ENCODE results near the gene KBTBD12. TPM values are rescaled to one million over a fixed set of nuclear protein-coding genes. Genes with fewer than 3 reads are reported as not detected.
A peak's percentile ranks its signal among the peaks of the same experiment; 100 is the strongest.

The KBTBD12 gene
- total RNA-seq, 1 experiment from 2014 or later: not detected

- DNase-seq (ENCODE audit: low spot score): peak; percentile 73
Measured at GRCh38 chr3:127953091-127954035, 38.3 kb downstream of the KBTBD12 start.

DNA sequence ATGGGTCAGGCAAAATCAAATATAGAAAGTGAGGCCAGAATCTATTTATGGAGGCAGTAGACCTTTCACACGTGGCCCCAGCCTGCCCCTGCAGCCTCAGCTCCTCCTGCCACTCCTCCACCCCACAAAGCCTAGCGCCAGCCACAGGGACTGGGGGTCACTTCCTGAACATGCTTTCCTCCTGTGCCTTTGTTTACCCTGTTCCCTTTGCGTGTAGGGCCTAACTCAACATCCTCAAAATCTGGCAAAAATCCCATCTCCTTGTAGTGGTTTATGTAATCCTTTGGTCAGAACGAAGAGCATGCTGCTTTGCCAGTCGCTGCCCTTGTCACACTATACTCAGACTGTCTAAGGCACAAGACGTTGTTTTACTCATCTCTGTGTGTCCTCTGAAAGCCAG, 39.6 kb downstream of the KBTBD12 start:
- DNase-seq (ENCODE audit: low spot score): no peak

DNA sequence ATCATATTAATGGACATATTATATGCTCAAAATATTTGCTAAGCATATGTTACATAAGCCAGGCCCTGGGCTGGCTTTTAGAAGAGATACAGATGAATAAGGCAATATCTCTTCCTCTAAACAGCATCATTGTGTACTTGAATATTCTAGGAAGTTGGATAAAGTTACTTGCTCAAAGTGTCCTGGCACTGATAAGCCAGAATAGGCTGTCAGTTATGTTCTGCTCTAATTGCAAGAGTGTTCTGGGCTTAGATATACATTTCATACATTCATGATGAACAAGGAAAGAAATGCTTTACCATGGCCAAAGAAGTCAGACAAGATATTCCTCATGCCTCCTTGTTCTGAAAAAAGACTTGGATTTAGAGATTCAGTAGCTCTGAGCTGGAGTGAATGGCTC, 40.7 kb downstream of the KBTBD12 start:
- DNase-seq (ENCODE audit: low spot score): no peak

DNA sequence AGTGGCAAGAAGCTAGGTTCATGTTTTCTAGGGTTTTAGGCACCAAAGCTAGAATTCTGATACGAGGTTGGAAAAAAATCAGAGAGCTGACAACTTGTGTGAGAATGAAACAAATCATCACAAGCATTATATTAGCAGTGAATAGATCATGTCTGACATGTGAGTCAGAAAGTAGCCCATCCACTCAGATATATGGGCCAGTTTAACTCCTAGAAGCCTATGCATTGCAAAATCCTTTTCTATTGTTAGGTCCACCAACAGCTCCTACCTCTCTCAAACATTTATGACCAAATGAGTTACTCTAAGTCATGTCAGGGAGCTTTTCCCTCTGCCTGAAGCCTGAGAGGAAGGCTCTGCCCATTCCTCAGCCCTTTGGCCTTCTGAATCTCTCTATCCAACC, 44.0 kb downstream of the KBTBD12 start:
- DNase-seq (ENCODE audit: low spot score): no peak

DNA sequence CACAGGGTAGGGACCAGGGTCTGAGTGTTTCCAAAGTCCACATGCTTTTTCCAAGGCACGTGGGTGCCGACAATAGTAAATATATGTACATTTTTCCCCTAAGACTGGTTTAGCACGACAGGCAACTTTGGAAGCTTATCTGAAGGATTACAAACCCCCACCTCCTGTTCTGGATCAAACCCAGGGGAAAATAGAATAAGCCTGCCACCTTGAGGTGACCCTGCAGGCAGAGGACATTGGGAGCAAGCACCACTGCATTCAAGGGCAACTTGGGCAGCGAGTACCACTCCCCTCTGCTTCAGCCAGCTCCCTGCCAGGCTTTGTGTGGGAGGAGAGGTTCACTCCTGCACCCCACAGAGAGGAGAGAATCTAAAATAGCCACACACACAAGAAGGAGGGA, 44.8 kb downstream of the KBTBD12 start:
- DNase-seq (ENCODE audit: low spot score): peak; percentile 30

DNA sequence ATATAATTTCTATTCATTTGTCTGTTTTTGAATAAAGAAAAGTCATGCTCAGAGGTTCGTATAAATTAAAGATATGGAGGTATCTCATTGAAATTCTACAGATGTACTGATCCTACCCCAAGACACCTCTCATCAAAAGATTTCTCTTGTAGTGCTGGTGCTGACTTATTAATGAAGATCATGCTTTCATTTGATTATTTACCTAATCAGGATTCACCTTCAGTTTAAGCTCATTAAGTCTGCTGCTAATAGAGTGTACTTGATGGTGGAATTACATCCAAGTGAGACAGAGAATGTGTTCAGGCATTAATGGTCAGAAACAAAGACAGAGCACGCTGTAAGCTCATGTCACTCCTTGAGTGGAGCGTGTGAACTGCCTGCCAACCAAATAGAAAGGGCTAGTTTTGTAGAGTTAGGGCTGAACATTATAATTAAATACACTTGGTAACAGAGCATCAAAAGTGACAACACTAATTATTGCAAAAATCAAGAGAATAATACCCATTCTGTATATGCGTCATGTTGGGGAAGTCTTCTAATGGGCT, 45.5 kb downstream of the KBTBD12 start:
- DNase-seq (ENCODE audit: low spot score): no peak

DNA sequence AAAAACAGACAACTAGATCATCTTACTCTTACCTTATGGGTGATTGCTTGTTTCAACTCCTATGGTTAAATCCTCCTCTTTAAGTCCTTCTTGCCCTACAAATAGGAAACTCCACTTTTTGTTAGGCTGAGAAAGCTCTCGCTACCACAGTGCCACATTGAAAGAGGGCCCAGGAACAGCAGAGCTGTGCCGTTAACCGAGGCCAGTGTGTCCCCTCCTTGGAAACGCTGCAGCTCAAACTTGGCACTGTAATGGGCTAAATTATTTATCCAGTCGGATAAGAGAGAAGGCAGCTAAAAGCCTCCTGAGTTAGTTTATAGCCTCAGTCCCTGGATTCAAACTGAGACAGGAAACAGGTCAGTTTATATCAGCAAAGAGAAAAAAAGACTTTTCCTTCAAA, 46.1 kb downstream of the KBTBD12 start:
- DNase-seq (ENCODE audit: low spot score): no peak

GRCh38 chr3:127961963-127962362, 46.9 kb downstream of the KBTBD12 start:
- peak; percentile 69 for DNase-seq (ENCODE audit: low spot score)

DNA sequence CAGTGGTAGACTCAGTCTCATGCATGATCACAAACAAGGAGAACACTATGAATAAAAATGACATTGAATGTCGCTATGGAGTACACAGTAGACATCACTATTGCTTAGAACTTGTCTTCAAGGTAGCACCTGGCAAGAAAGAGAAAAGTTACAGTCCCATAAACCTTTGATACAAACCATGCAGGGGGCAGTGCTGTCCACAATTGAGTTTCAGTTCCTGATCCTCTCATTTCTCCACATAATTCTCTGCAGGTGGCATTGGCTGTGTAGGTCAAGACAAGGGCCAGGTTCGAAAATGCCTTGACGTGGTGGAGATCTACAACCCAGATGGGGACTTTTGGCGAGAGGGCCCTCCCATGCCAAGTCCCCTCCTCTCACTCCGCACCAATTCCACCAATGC, 47.9 kb downstream of the KBTBD12 start:
- no peak for DNase-seq (ENCODE audit: low spot score)

- no peak for DNase-seq (ENCODE audit: low spot score)
Measured at GRCh38 chr3:127964053-127964452, 49.0 kb downstream of the KBTBD12 start.

- no peak for DNase-seq (ENCODE audit: low spot score)
Measured at GRCh38 chr3:127964816-127965215, 49.8 kb downstream of the KBTBD12 start.

- no peak for DNase-seq (ENCODE audit: low spot score)
Measured at GRCh38 chr3:127967316-127967715, 52.3 kb downstream of the KBTBD12 start.

GRCh38 chr3:127970966-127971592, 56.0 kb downstream of the KBTBD12 start:
- DNase-seq (ENCODE audit: low spot score): peak; percentile 72

DNA sequence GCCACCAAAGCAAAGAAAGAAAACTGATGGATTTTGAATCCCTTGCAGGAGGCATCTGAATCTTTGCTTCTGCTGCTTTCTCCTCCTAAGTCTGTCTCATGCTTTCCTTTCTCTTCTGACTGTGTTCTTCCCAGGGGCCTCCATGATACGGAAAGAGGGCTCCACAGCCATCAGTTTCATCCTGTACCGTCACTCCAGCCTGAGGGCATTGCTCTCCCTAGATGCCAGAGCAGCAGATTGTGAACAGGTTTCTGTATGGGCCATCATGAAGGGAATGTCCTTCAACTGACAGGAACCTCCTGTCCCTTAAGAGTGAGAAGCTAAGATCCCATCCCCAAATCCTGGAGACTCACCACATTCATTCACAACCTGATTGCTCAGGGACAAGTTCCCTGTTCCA, 59.2 kb downstream of the KBTBD12 start:
- no peak for DNase-seq (ENCODE audit: low spot score)

GRCh38 chr3:127975153-127976029, 60.4 kb downstream of the KBTBD12 start:
- DNase-seq (ENCODE audit: low spot score): no peak

DNA sequence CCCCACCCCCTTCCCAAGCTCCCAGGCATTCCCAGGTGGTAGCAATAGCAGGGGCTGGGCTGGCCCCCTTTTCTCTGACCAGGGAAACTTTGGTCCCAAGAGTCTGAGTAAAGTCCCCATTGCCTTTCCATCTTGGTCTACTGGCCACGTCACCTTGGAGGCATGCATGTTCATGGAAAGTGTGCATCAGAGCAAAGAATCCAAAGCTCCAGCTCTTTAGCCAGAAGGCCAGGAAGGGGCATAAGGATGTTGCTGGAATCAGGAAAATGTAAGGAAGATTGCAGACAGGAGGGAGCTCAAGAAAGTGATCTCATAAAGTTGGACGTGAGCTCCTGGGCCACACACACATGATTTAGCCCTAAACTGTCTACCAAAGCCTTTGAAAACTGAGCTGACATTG, 63.6 kb downstream of the KBTBD12 start:
- no peak for DNase-seq (ENCODE audit: low spot score)

GRCh38 chr3:127979473-127979872, 64.4 kb downstream of the KBTBD12 start:
- DNase-seq (ENCODE audit: low spot score): no peak

- DNase-seq (ENCODE audit: low spot score): no peak
Measured at GRCh38 chr3:127981097-127981496, 66.1 kb downstream of the KBTBD12 start.

DNA sequence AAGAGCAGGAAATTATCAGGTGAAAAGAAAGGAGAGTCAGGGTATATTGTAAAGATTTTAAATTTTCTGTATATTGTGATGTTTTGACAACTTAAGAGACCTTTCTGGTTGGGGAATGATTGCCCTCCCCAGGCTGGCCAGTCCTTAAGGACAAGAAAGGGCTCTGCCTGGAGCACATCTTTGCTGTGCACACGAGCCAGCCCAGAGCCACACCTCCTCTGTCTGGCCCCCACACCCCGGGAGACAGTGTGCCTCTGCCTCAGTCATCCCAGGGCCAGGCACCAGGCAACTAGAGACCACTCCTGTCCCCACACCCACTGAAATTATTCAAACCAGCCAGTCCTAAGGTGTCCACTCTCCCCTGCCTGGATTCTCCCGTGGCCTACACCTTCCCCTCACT, 67.1 kb downstream of the KBTBD12 start:
- no peak for DNase-seq (ENCODE audit: low spot score)

- DNase-seq (ENCODE audit: low spot score): no peak
Measured at GRCh38 chr3:127984241-127984975, 69.4 kb downstream of the KBTBD12 start.

GRCh38 chr3:127985216-127985615, 70.2 kb downstream of the KBTBD12 start:
- no peak for DNase-seq (ENCODE audit: low spot score)

Data from H4 (cell line).